Stimulated activated CD4-positive, alpha-beta T cell treated with anti-CD3 and anti-CD28 coated beads, TNF-alpha, amount 100 ng/mL, for 48 hours (primary cell): Measurements from ENCODE around the gene HOXB3.

Experiments
- DNase-seq, 3 donors: peaks; one replicate each; pipeline ENCODE4 v3.0.0-alpha.2; 2020; ENCODE audit warnings: low read depth in 3 of 3

Gene HOXB3

GRCh38 chr17:48586355-48587258 lies 3.4 kb downstream of the HOXB3 start:
- DNase-seq: no peak

GRCh38 chr17:48584223-48584741 lies 5.8 kb downstream of the HOXB3 start:
- DNase-seq: no peak

- DNase-seq: no peak
Measured at GRCh38 chr17:48583708-48584222, 6.3 kb downstream of the HOXB3 start.

GRCh38 chr17:48582750-48583069 lies 7.3 kb downstream of the HOXB3 start:
- DNase-seq: no peak

GRCh38 chr17:48579760-48580554 lies 10.1 kb downstream of the HOXB3 start:
- DNase-seq: no peak

- DNase-seq: no peak
Measured at GRCh38 chr17:48579471-48579759, 10.6 kb downstream of the HOXB3 start.

- no peak for DNase-seq
Measured at GRCh38 chr17:48578616-48579470, 11.2 kb downstream of the HOXB3 start.

- no peak for DNase-seq
Measured at GRCh38 chr17:48577946-48578615, 12.0 kb downstream of the HOXB3 start, which contains the start of gene HOXB4. Gene HOXB4, minus strand, starts transcription at chr17:48578350. Its CDS starts 31 bp downstream, at chr17:48578319.

- DNase-seq: no peak
Measured at GRCh38 chr17:48577330-48577945, 12.6 kb downstream of the HOXB3 start.

- no peak for DNase-seq
Measured at GRCh38 chr17:48576479-48577309, 13.3 kb downstream of the HOXB3 start.

- DNase-seq: no peak
Measured at GRCh38 chr17:48575673-48576478, 14.2 kb downstream of the HOXB3 start.

GRCh38 chr17:48575066-48575582 lies 14.9 kb downstream of the HOXB3 start:
- DNase-seq: no peak

- no peak for DNase-seq
Measured at GRCh38 chr17:48574505-48575065, 15.5 kb downstream of the HOXB3 start.

GRCh38 chr17:48571826-48572417 lies 18.1 kb downstream of the HOXB3 start:
- no peak for DNase-seq

GRCh38 chr17:48571024-48571818 lies 18.8 kb downstream of the HOXB3 start:
- DNase-seq: no peak

GRCh38 chr17:48570325-48571023 lies 19.6 kb downstream of the HOXB3 start:
- no peak for DNase-seq
